ENCODE data around the gene ERICH6B.
"Not testable (repeated sequence)": the region's sequence is repeated elsewhere in the genome, so short reads cannot be mapped to it uniquely, and the experiment has no call there.

The ERICH6B gene

DNA sequence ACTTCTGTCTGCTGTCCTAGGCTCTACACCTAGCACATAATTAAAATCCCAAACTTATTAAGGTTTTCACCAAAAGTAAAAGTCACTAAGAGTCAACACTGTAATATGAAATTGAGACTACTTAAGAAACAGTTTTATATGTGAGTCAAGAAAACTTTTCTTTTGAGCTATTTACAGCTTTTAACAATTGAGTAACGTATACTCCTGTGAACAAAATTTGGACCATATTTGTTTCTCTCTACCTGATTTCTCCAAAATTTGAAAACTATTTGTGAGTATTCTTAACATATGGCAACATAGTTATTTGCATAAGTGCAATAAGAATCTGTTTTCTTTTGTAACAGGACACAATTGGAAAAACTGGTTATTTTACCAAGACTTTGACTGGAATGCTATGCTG is 26.6 kb upstream of the ERICH6B start:
- H3K36me3 ChIP-seq (replicated peaks in 1 of 2; ENCODE audit: control insufficient read depth in 2 of 2, insufficient read depth in 2 of 2, low read length in 2 of 2); H4K91ac ChIP-seq (ENCODE audit: low read depth, low read length, poor library complexity); H3K23ac ChIP-seq (ENCODE audit: low read depth, low read length, poor library complexity); H3K9ac ChIP-seq (ENCODE audit: low read depth, low read length, poor library complexity); H4K8ac ChIP-seq (ENCODE audit: low read depth, low read length); H2AFZ ChIP-seq (ENCODE audit: low read length); H2BK5ac ChIP-seq (ENCODE audit: low read length); DNase-seq (ENCODE audit: low spot score); H3K79me1 ChIP-seq (ENCODE audit: low read depth, low read length); H2BK15ac ChIP-seq (ENCODE audit: low read length); H3K4ac ChIP-seq (ENCODE audit: low read length); H2BK12ac ChIP-seq (ENCODE audit: low read length); H3K27me3 ChIP-seq (ENCODE audit: control insufficient read depth in 3 of 3, insufficient read depth in 3 of 3, low read depth in 1 of 3, low read length in 3 of 3); H3K27ac ChIP-seq (replicated peaks; ENCODE audit: low read length); H3K4me2 ChIP-seq (ENCODE audit: insufficient read depth, low read length, poor library complexity, severe bottlenecking); H3K4me3 ChIP-seq (ENCODE audit: low read length in 2 of 2); H2AK5ac ChIP-seq (ENCODE audit: low read depth, low read length); H3K14ac ChIP-seq (ENCODE audit: low read length); H3K18ac ChIP-seq (ENCODE audit: low read length); H3K9me3 ChIP-seq (replicated peaks in 1 of 2; ENCODE audit: control insufficient read depth in 2 of 2, insufficient read depth in 1 of 2, low read depth in 1 of 2, low read length in 2 of 2); H2BK120ac ChIP-seq (ENCODE audit: low read depth, low read length); H3K4me1 ChIP-seq (ENCODE audit: control insufficient read depth in 2 of 2, insufficient read depth in 1 of 2, low read depth in 1 of 2, low read length in 2 of 2): not testable (repeated sequence)
- WGBS, 2 donors (ENCODE audit: extremely low coverage in 2 of 2, insufficient read length in 2 of 2, insufficient replicate concordance in 1 of 2) = no CpG with 5 or more reads among the region's 1 CpG

GRCh38 chr13:45635291-45635690 is 19.8 kb upstream of the ERICH6B start:
- H3K79me1 ChIP-seq (ENCODE audit: low read depth, low read length); H3K36me3 ChIP-seq (replicated peaks in 1 of 2; ENCODE audit: control insufficient read depth in 2 of 2, insufficient read depth in 2 of 2, low read length in 2 of 2); H3K9ac ChIP-seq (ENCODE audit: low read depth, low read length, poor library complexity); H2AK5ac ChIP-seq (ENCODE audit: low read depth, low read length); H3K27ac ChIP-seq (replicated peaks; ENCODE audit: low read length); H2BK120ac ChIP-seq (ENCODE audit: low read depth, low read length); H3K23ac ChIP-seq (ENCODE audit: low read depth, low read length, poor library complexity); DNase-seq (ENCODE audit: low spot score); H2BK12ac ChIP-seq (ENCODE audit: low read length); H3K27me3 ChIP-seq (ENCODE audit: control insufficient read depth in 3 of 3, insufficient read depth in 3 of 3, low read depth in 1 of 3, low read length in 3 of 3); H3K4me2 ChIP-seq (ENCODE audit: insufficient read depth, low read length, poor library complexity, severe bottlenecking); H2BK15ac ChIP-seq (ENCODE audit: low read length); H3K14ac ChIP-seq (ENCODE audit: low read length); H3K4me3 ChIP-seq (ENCODE audit: low read length in 2 of 2); H2BK5ac ChIP-seq (ENCODE audit: low read length); H3K18ac ChIP-seq (ENCODE audit: low read length); H4K8ac ChIP-seq (ENCODE audit: low read depth, low read length); H3K4me1 ChIP-seq (ENCODE audit: control insufficient read depth in 2 of 2, insufficient read depth in 1 of 2, low read depth in 1 of 2, low read length in 2 of 2); H3K4ac ChIP-seq (ENCODE audit: low read length); H4K91ac ChIP-seq (ENCODE audit: low read depth, low read length, poor library complexity); H2AFZ ChIP-seq (ENCODE audit: low read length); H3K9me3 ChIP-seq (replicated peaks in 1 of 2; ENCODE audit: control insufficient read depth in 2 of 2, insufficient read depth in 1 of 2, low read depth in 1 of 2, low read length in 2 of 2): not testable (repeated sequence)
- no CpG with 5 or more reads among the region's 1 CpG for WGBS, 2 donors (ENCODE audit: extremely low coverage in 2 of 2, insufficient read length in 2 of 2, insufficient replicate concordance in 1 of 2)

DNA sequence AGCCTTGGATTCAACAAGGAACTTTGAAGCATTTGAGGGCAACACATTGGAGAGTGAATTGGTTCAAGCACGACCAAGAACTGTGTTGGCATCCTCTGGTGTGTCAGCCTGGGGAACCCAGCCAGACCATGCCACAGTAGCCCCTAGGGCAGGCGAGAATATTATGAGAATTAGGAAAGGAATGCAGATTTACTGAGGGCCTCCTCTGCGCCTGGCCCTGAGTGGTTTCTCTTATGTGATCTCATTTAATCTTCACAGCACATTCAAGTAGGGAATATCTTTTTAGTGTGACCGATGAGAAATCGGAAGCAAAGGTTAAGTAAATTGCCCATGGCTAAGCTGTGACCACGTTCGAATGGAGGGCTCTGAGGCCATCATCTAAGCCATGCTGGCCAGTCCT is 15.3 kb upstream of the ERICH6B start:
- Histone ChIP-seq H3K79me1 (ENCODE audit: low read depth, low read length) (no peaks in the 10 kb centered on the region), H3K14ac (ENCODE audit: low read length) (no peak overlapping the region), H2BK5ac (ENCODE audit: low read length) (no peak overlapping the region), H3K36me3 (replicated peaks in 1 of 2; ENCODE audit: control insufficient read depth in 2 of 2, insufficient read depth in 2 of 2, low read length in 2 of 2) (no peaks in the 10 kb centered on the region), H3K4me3 (ENCODE audit: low read length in 2 of 2) (no peak overlapping the region), H2AFZ (ENCODE audit: low read length) (no peak overlapping the region), H4K8ac (ENCODE audit: low read depth, low read length) (no peak overlapping the region), H3K23ac (ENCODE audit: low read depth, low read length, poor library complexity) (no peak overlapping the region), H2BK12ac (ENCODE audit: low read length) (no peak overlapping the region), H3K4me1 (ENCODE audit: control insufficient read depth in 2 of 2, insufficient read depth in 1 of 2, low read depth in 1 of 2, low read length in 2 of 2) (peaks cover 2 to 6% of the 10 kb centered on the region in 2 donors), H3K9ac (ENCODE audit: low read depth, low read length, poor library complexity) (no peak overlapping the region), H3K4me2 (ENCODE audit: insufficient read depth, low read length, poor library complexity, severe bottlenecking) (no peak overlapping the region), H3K27me3 (ENCODE audit: control insufficient read depth in 3 of 3, insufficient read depth in 3 of 3, low read depth in 1 of 3, low read length in 3 of 3) (peaks cover 0 to 4% (median 0%) of the 10 kb centered on the region in 3 experiments), H2BK120ac (ENCODE audit: low read depth, low read length) (no peak overlapping the region), H2BK15ac (ENCODE audit: low read length) (no peak overlapping the region), H3K18ac (ENCODE audit: low read length) (no peak overlapping the region), H4K91ac (ENCODE audit: low read depth, low read length, poor library complexity) (no peak overlapping the region), H2AK5ac (ENCODE audit: low read depth, low read length) (no peak overlapping the region), H3K27ac (replicated peaks; ENCODE audit: low read length) (no peak overlapping the region), H3K4ac (ENCODE audit: low read length) (no peak overlapping the region), H3K9me3 (replicated peaks in 1 of 2; ENCODE audit: control insufficient read depth in 2 of 2, insufficient read depth in 1 of 2, low read depth in 1 of 2, low read length in 2 of 2) (no peaks in the 10 kb centered on the region)
- DNase-seq (ENCODE audit: low spot score) = no peak
- WGBS, 2 donors (ENCODE audit: extremely low coverage in 2 of 2, insufficient read length in 2 of 2, insufficient replicate concordance in 1 of 2) = no CpG with 5 or more reads among the region's 7 CpGs

GRCh38 chr13:45629940-45630339 is 14.4 kb upstream of the ERICH6B start:
- Histone ChIP-seq H3K36me3 (replicated peaks in 1 of 2; ENCODE audit: control insufficient read depth in 2 of 2, insufficient read depth in 2 of 2, low read length in 2 of 2) (no peaks in the 10 kb centered on the region), H3K9me3 (replicated peaks in 1 of 2; ENCODE audit: control insufficient read depth in 2 of 2, insufficient read depth in 1 of 2, low read depth in 1 of 2, low read length in 2 of 2) (no peaks in the 10 kb centered on the region), H2AFZ (ENCODE audit: low read length) (no peak overlapping the region), H3K23ac (ENCODE audit: low read depth, low read length, poor library complexity) (no peak overlapping the region), H3K4me1 (ENCODE audit: control insufficient read depth in 2 of 2, insufficient read depth in 1 of 2, low read depth in 1 of 2, low read length in 2 of 2) (peaks cover 2 to 6% of the 10 kb centered on the region in 2 donors), H3K4me3 (ENCODE audit: low read length in 2 of 2) (no peak overlapping the region), H2BK5ac (ENCODE audit: low read length) (no peak overlapping the region), H4K8ac (ENCODE audit: low read depth, low read length) (no peak overlapping the region), H2BK12ac (ENCODE audit: low read length) (no peak overlapping the region), H3K4ac (ENCODE audit: low read length) (no peak overlapping the region), H4K91ac (ENCODE audit: low read depth, low read length, poor library complexity) (no peak overlapping the region), H3K18ac (ENCODE audit: low read length) (no peak overlapping the region), H3K79me1 (ENCODE audit: low read depth, low read length) (no peaks in the 10 kb centered on the region), H3K27ac (replicated peaks; ENCODE audit: low read length) (no peak overlapping the region), H3K9ac (ENCODE audit: low read depth, low read length, poor library complexity) (no peak overlapping the region), H2BK15ac (ENCODE audit: low read length) (no peak overlapping the region), H3K14ac (ENCODE audit: low read length) (no peak overlapping the region), H2AK5ac (ENCODE audit: low read depth, low read length) (no peak overlapping the region), H3K4me2 (ENCODE audit: insufficient read depth, low read length, poor library complexity, severe bottlenecking) (no peak overlapping the region), H2BK120ac (ENCODE audit: low read depth, low read length) (no peak overlapping the region), H3K27me3 (ENCODE audit: control insufficient read depth in 3 of 3, insufficient read depth in 3 of 3, low read depth in 1 of 3, low read length in 3 of 3) (peaks cover 0 to 4% (median 0%) of the 10 kb centered on the region in 3 experiments)
- no peak for DNase-seq (ENCODE audit: low spot score)
- no CpG with 5 or more reads among the region's 1 CpG for WGBS, 2 donors (ENCODE audit: extremely low coverage in 2 of 2, insufficient read length in 2 of 2, insufficient replicate concordance in 1 of 2)
